Liver (tissue), 9 donors: ENCODE data around the gene FAM120B. TPM values are rescaled to one million over a fixed set of nuclear protein-coding genes. Genes with fewer than 3 reads are reported as not detected.
A peak's percentile ranks its signal among the peaks of the same experiment; 100 is the strongest.

Source experiments
- DNase-seq: peaks from one replicate; pipeline ENCODE4 v3.0.0-alpha.2; 2017; ENCODE audit warnings: low spot score
- H3K27ac ChIP-seq, 2 donors: one replicate each; pipeline ENCODE4 v1.7.0; 2013; ENCODE audit warnings: inconsistent platforms in 2 of 2, low read length in 2 of 2, control low read depth in 1 of 2, low read depth in 1 of 2, mild to moderate bottlenecking in 1 of 2
- H3K27me3 ChIP-seq, 4 donors: one replicate each; pipeline versions ENCODE4 v1.6.1 to v1.7.0; 2013; ENCODE audit warnings: low read length in 3 of 4, inconsistent platforms in 1 of 4, mild to moderate bottlenecking in 1 of 4, moderate library complexity in 1 of 4; ENCODE audit not compliant: control insufficient read depth in 4 of 4, insufficient read depth in 4 of 4
- H3K36me3 ChIP-seq, 4 donors: one replicate each; pipeline versions ENCODE4 v1.6.1 to v1.7.0; 2013; ENCODE audit warnings: low read length in 3 of 4, mild to moderate bottlenecking in 3 of 4, low read depth in 1 of 4, moderate library complexity in 1 of 4; ENCODE audit not compliant: control insufficient read depth in 4 of 4, insufficient read depth in 3 of 4
- H3K4me1 ChIP-seq, 4 donors: one replicate each; pipeline versions ENCODE4 v1.6.1 to v1.7.0; 2013; ENCODE audit warnings: low read length in 3 of 4, mild to moderate bottlenecking in 3 of 4, moderate library complexity in 1 of 4; ENCODE audit not compliant: control insufficient read depth in 4 of 4, insufficient read depth in 4 of 4
- H3K4me3 ChIP-seq, 3 donors: one replicate each; pipeline versions ENCODE4 v1.6.1 to v1.7.0; 2013; ENCODE audit warnings: low read length in 3 of 3, control low read depth in 1 of 3, low read depth in 1 of 3, mild to moderate bottlenecking in 1 of 3
- H3K9ac ChIP-seq, 2 donors: one replicate each; pipeline ENCODE4 v1.7.0; 2013; ENCODE audit warnings: low read length in 2 of 2, mild to moderate bottlenecking in 2 of 2, moderate library complexity in 2 of 2, control low read depth in 1 of 2, low read depth in 1 of 2
- H3K9me3 ChIP-seq, 4 donors: one replicate each; pipeline versions ENCODE4 v1.6.1 to v1.7.0; 2013; ENCODE audit warnings: low read length in 3 of 4; ENCODE audit not compliant: control insufficient read depth in 4 of 4
- ATF3 ChIP-seq: IDR thresholded peaks from 2 replicates; pipeline ENCODE4 v1.6.1; 2016; ENCODE audit warnings: antibody characterized with exemption
- EGR1 ChIP-seq, 2 donors: IDR thresholded peaks; 2 replicates each; pipeline ENCODE4 v1.6.1; 2016 to 2018; ENCODE audit warnings: antibody characterized with exemption in 2 of 2, low read depth in 2 of 2
- FOXA1 ChIP-seq: IDR thresholded peaks from 2 replicates; pipeline ENCODE4 v1.6.1; 2016; ENCODE audit warnings: antibody characterized with exemption
- FOXA2 ChIP-seq: IDR thresholded peaks from 2 replicates; pipeline ENCODE4 v1.6.1; 2016; ENCODE audit warnings: antibody characterized with exemption
- GABPA ChIP-seq, 2 donors: IDR thresholded peaks in 1 of 2; conservative IDR thresholded peaks in 1 of 2; 2 replicates each; pipeline ENCODE4 v1.6.1; 2016; ENCODE audit warnings: antibody characterized with exemption in 2 of 2, mild to moderate bottlenecking in 1 of 2, moderate library complexity in 1 of 2
- HNF4G ChIP-seq: IDR thresholded peaks from 2 replicates; pipeline ENCODE4 v1.6.1; 2016; ENCODE audit warnings: antibody characterized with exemption
- RAD21 ChIP-seq, 2 donors: IDR thresholded peaks; 2 replicates each; pipeline ENCODE4 v1.6.1; 2016; ENCODE audit warnings: antibody characterized with exemption in 2 of 2, mild to moderate bottlenecking in 2 of 2
- REST ChIP-seq: IDR thresholded peaks from 2 replicates; pipeline ENCODE4 v1.6.1; 2016; ENCODE audit warnings: antibody characterized with exemption, mild to moderate bottlenecking
- RXRA ChIP-seq, 2 donors: IDR thresholded peaks; 2 replicates each; pipeline ENCODE4 v1.6.1; 2017 to 2018; ENCODE audit warnings: antibody characterized with exemption in 2 of 2, mild to moderate bottlenecking in 1 of 2
- SP1 ChIP-seq: IDR thresholded peaks from 2 replicates; pipeline ENCODE4 v1.6.1; 2018; ENCODE audit warnings: antibody characterized with exemption, mild to moderate bottlenecking
- TAF1 ChIP-seq: conservative IDR thresholded peaks from 2 replicates; pipeline ENCODE4 v1.6.1; 2016; ENCODE audit warnings: antibody characterized with exemption, mild to moderate bottlenecking
- YY1 ChIP-seq: IDR thresholded peaks from 2 replicates; pipeline ENCODE4 v1.6.1; 2016; ENCODE audit warnings: antibody characterized with exemption, mild to moderate bottlenecking
- WGBS: extraction: QIAGEN DNeasy Blood & Tissue Kit; methylation state at CpG from one replicate; pipeline ENCODE4 v1.1.7; 2013; 5-methylcytosine and 5-hydroxymethylcytosine counted together
- polyA plus RNA-seq, 2 donors: library from polyadenylated mRNA; stranded (reverse) in 1 of 2; unstranded in 1 of 2; fragments of 200-250 nt in 1 of 2; fragments of >200 nt in 1 of 2; fragmentation: Nextera tagmentation in 1 of 2; extraction: Ambion mirVana in 1 of 2; gene quantifications; one replicate each; pipeline versions ENCODE4 v1.2.1 to v1.2.3, GENCODE V29; 2013 to 2015
- total RNA-seq, 2 donors: library from RNA; depleted of rRNA; stranded (reverse); fragments of >200 nt; gene quantifications; one replicate each; pipeline ENCODE4 v1.2.3, GENCODE V29; 2014
- TF ChIP-seq, protein P1 (sequence below): IDR thresholded peaks from 2 replicates; pipeline ENCODE4 v1.6.1; 2016; ENCODE audit warnings: antibody characterized with exemption
- donor health status: healthy.
- donor health status: healthy.
- donor health status: healthy.
- donor health status: healthy.
- donor health status: healthy.

The FAM120B gene, protein sequence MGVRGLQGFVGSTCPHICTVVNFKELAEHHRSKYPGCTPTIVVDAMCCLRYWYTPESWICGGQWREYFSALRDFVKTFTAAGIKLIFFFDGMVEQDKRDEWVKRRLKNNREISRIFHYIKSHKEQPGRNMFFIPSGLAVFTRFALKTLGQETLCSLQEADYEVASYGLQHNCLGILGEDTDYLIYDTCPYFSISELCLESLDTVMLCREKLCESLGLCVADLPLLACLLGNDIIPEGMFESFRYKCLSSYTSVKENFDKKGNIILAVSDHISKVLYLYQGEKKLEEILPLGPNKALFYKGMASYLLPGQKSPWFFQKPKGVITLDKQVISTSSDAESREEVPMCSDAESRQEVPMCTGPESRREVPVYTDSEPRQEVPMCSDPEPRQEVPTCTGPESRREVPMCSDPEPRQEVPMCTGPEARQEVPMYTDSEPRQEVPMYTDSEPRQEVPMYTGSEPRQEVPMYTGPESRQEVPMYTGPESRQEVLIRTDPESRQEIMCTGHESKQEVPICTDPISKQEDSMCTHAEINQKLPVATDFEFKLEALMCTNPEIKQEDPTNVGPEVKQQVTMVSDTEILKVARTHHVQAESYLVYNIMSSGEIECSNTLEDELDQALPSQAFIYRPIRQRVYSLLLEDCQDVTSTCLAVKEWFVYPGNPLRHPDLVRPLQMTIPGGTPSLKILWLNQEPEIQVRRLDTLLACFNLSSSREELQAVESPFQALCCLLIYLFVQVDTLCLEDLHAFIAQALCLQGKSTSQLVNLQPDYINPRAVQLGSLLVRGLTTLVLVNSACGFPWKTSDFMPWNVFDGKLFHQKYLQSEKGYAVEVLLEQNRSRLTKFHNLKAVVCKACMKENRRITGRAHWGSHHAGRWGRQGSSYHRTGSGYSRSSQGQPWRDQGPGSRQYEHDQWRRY
- total RNA-seq (10 to 100 TPM; 10.5 to 11.1 TPM), polyA plus RNA-seq (1 to 10 TPM; 6.0 to 7.7 TPM)

DNA sequence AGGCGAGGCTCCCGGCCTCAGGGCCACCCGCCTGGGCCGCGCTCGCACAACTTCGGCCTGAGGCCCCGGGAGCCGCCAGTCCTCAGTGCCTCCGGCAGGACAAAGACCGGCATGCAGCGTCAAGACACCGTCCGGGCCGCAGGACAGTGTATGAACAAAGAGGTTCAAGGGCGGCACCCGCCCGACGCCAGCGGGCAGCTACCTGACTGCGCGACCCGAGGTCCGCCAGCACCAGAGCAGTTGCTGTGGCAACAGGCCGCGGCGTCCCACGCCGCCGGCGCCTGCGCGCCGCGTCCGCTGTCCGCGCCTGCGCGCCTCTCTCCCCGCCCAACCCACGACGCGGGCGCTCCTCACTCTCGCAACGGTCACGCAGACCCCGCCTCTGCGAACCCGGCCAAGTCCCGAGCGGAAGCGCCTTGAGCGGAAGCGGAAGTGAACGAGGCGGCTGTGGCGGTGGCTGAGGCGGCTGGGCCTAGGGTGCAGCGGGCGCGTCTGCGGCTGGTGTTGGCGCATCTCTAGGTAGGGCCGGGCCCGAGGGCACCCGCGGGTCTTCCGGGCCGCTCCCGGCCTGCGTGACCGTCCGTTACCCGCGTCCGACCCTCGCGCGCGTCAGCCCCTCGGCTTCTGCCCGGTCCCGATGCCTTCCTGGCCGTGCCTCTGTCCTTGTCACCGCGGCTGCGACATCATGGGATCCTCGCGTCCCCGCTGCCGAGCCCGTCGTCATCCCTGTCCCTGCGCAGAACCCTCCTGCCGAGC, at the start of gene FAM120B:
Gene FAM120B (plus strand): TSS at position 435 of the 756 bp plus-strand sequence. CDS start 10,633 bp downstream, outside the sequence.
- Histone ChIP-seq H3K9me3 (no peaks in the 10 kb centered on the region), H3K9ac (peak within 1 kb of the TSS; percentile 70 to 74), H3K4me1 (peaks cover 8 to 28% (median 21%) of the 10 kb centered on the region in 4 donors), H3K27me3 (no peaks in the 10 kb centered on the region), H3K27ac (peak within 1 kb of the TSS; percentile 58 to 75), H3K36me3 (no peaks in the 10 kb centered on the region), H3K4me3 (peak within 1 kb of the TSS; percentile 59 to 81 (median 76))
- peak in 1 of 2 donors; percentile 48 for TF ChIP-seq RAD21 (IDR thresholded peaks at IDR 0.05)
- no peak for TF ChIP-seq RXRA (IDR thresholded peaks at IDR 0.05)
- TF ChIP-seq EGR1 (IDR thresholded peaks at IDR 0.05; ENCODE audit: low read depth in 2 of 2) = peak; percentile 41 to 54
- peak; percentile 32 for TF ChIP-seq REST
- TF ChIP-seq, protein P1, sequence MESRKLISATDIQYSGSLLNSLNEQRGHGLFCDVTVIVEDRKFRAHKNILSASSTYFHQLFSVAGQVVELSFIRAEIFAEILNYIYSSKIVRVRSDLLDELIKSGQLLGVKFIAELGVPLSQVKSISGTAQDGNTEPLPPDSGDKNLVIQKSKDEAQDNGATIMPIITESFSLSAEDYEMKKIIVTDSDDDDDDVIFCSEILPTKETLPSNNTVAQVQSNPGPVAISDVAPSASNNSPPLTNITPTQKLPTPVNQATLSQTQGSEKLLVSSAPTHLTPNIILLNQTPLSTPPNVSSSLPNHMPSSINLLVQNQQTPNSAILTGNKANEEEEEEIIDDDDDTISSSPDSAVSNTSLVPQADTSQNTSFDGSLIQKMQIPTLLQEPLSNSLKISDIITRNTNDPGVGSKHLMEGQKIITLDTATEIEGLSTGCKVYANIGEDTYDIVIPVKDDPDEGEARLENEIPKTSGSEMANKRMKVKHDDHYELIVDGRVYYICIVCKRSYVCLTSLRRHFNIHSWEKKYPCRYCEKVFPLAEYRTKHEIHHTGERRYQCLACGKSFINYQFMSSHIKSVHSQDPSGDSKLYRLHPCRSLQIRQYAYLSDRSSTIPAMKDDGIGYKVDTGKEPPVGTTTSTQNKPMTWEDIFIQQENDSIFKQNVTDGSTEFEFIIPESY = no peak
- no peak for TF ChIP-seq TAF1
- no peak for TF ChIP-seq FOXA2
- peak; percentile 45 for TF ChIP-seq SP1
- TF ChIP-seq GABPA (IDR thresholded peaks at IDR 0.05 in 1 of 2, conservative IDR thresholded peaks at IDR 0.05 in 1 of 2) = peak; percentile 76 to 94
- TF ChIP-seq HNF4G = no peak
- peak; percentile 94 for DNase-seq
- under 1% methylated on average over 97 of the region's 97 CpGs for WGBS

GRCh38 chr6:170257376-170257775, 49.2 kb upstream of the FAM120B start:
- Histone ChIP-seq H3K27ac (no peak overlapping the region), H3K36me3 (no peaks in the 10 kb centered on the region), H3K4me1 (no peaks in the 10 kb centered on the region), H3K4me3 (no peak overlapping the region), H3K27me3 (no peaks in the 10 kb centered on the region), H3K9me3 (no peaks in the 10 kb centered on the region), H3K9ac (no peak overlapping the region)
- 88% methylated on average over 4 of the region's 4 CpGs for WGBS
- no peak for DNase-seq
- TF ChIP-seq ATF3 = no peak
- TF ChIP-seq YY1 = no peak
- no peak for TF ChIP-seq FOXA2
- no peak for TF ChIP-seq FOXA1
